Trophoblast cell (in vitro differentiated cells and primary cell): ENCODE measurements around the gene CLCN3.
A peak's percentile ranks its signal among the peaks of the same experiment; 100 is the strongest.

ENCODE experiments used
- DNase-seq, 2 donors: peaks; one replicate each; pipeline ENCODE4 v3.0.0-alpha.2; 2016
- H2AFZ ChIP-seq: 2 replicates; pipeline ENCODE4 v1.6.1; 2013; ENCODE audit warnings: low read length, moderate library complexity, mild to moderate bottlenecking; ENCODE audit not compliant: insufficient read depth, poor library complexity
- H2AK5ac ChIP-seq: 2 replicates; pipeline ENCODE4 v1.6.1; 2013; ENCODE audit warnings: mild to moderate bottlenecking, low read length
- H2BK120ac ChIP-seq: 2 replicates; pipeline ENCODE4 v1.6.1; 2013; ENCODE audit warnings: low read length, mild to moderate bottlenecking, moderate library complexity; ENCODE audit not compliant: insufficient read depth, poor library complexity
- H2BK12ac ChIP-seq: 2 replicates; pipeline ENCODE4 v1.6.1; 2013; ENCODE audit warnings: mild to moderate bottlenecking, low read length, moderate library complexity
- H2BK5ac ChIP-seq: 2 replicates; pipeline ENCODE4 v1.6.1; 2013; ENCODE audit warnings: low read length, low read depth, moderate library complexity, mild to moderate bottlenecking; ENCODE audit not compliant: poor library complexity
- H3K14ac ChIP-seq: 2 replicates; pipeline ENCODE4 v1.6.1; 2013; ENCODE audit warnings: mild to moderate bottlenecking, low read length
- H3K18ac ChIP-seq: 2 replicates; pipeline ENCODE4 v1.6.1; 2013; ENCODE audit warnings: mild to moderate bottlenecking, low read length
- H3K23ac ChIP-seq: 2 replicates; pipeline ENCODE4 v1.6.1; 2013; ENCODE audit warnings: low read length
- H3K27ac ChIP-seq: 2 replicates; pipeline ENCODE4 v1.5.1; 2013; ENCODE audit warnings: low read depth, mild to moderate bottlenecking, inconsistent platforms, low read length, moderate library complexity
- H3K27me3 ChIP-seq: 2 replicates; pipeline ENCODE4 v1.6.1; 2013; ENCODE audit warnings: inconsistent platforms, mild to moderate bottlenecking, low read length, moderate library complexity; ENCODE audit not compliant: insufficient read depth
- H3K36me3 ChIP-seq, 2 experiments: 1 replicate in 1 of 2; 2 replicates in 1 of 2; pipeline ENCODE4 v1.6.1; 2013; ENCODE audit warnings: low read length in 2 of 2, mild to moderate bottlenecking in 2 of 2, moderate library complexity in 1 of 2; ENCODE audit not compliant: insufficient read depth in 2 of 2, control insufficient read depth in 1 of 2
- H3K4ac ChIP-seq: 2 replicates; pipeline ENCODE4 v1.6.1; 2013; ENCODE audit warnings: low read depth, mild to moderate bottlenecking, low read length, moderate library complexity
- H3K4me1 ChIP-seq, 2 experiments: 1 replicate in 1 of 2; 2 replicates in 1 of 2; pipeline ENCODE4 v1.6.1; 2013; ENCODE audit warnings: low read length in 2 of 2, mild to moderate bottlenecking in 2 of 2, moderate library complexity in 1 of 2; ENCODE audit not compliant: insufficient read depth in 2 of 2, control insufficient read depth in 1 of 2
- H3K4me2 ChIP-seq: 2 replicates; pipeline ENCODE4 v1.6.1; 2013; ENCODE audit warnings: inconsistent platforms, mild to moderate bottlenecking, low read length, moderate library complexity
- H3K4me3 ChIP-seq: 2 replicates; pipeline ENCODE4 v1.5.1; 2013; ENCODE audit warnings: mild to moderate bottlenecking, low read depth, low read length, inconsistent platforms
- H3K79me1 ChIP-seq: one replicate; pipeline ENCODE4 v1.6.1; 2013; ENCODE audit warnings: low read length
- H3K79me2 ChIP-seq: 2 replicates; pipeline ENCODE4 v1.6.1; 2013; ENCODE audit warnings: low read length, mild to moderate bottlenecking; ENCODE audit not compliant: control insufficient read depth, insufficient read depth, poor library complexity
- H3K9ac ChIP-seq: 2 replicates; pipeline ENCODE4 v1.6.1; 2013; ENCODE audit warnings: mild to moderate bottlenecking, low read length
- H3K9me3 ChIP-seq: 2 replicates; pipeline ENCODE4 v1.6.1; 2013; ENCODE audit warnings: low read depth, mild to moderate bottlenecking, control low read depth, inconsistent platforms, low read length; ENCODE audit not compliant: insufficient read depth
- H4K12ac ChIP-seq: 2 replicates; pipeline ENCODE4 v1.6.1; 2013; ENCODE audit warnings: low read depth, mild to moderate bottlenecking, low read length, moderate library complexity
- H4K8ac ChIP-seq: 2 replicates; pipeline ENCODE4 v1.6.1; 2013; ENCODE audit warnings: low read depth, mild to moderate bottlenecking, low read length, moderate library complexity
- H4K91ac ChIP-seq: one replicate; pipeline ENCODE4 v1.6.1; 2013; ENCODE audit warnings: low read depth, mild to moderate bottlenecking, low read length, moderate library complexity
- WGBS: extraction: QIAGEN DNeasy Blood & Tissue Kit; methylation state at CpG from one replicate; pipeline ENCODE4 v1.1.7; 2013; ENCODE audit warnings: missing lambda C conversion rate; ENCODE audit not compliant: insufficient read length, insufficient coverage; ENCODE audit errors: extremely low coverage; 5-methylcytosine and 5-hydroxymethylcytosine counted together

The CLCN3 gene

DNA sequence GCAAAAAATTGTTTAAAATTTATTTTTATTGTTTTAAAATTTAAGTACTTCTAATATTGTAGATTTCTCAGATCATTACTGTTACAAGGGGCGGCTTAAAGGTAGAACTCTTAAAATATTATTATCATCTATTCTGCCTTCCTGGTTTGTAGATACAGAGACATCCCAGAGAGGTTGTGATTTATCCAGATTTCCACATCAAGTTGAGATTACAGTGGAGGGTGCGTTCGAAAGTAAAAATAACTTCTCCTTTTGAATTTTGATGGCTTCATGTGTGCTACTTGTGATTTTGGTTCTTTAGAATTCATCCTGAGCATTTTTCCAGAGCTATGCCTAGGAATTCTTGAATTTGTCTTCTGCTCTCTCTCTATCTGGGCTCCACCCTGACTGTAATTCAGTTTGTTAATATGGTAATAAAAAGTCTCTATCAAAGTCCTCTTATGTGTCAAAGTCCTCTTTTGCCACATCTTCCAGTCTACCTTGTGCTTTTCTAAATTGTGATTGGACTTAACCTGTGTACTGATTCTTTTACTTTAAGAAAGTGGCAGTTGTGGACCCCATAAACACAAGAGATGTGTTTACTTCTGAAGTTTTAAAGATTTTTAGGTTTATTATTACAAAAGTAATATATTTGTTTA lies 37.2 kb downstream of the CLCN3 start:
- H3K4me1 ChIP-seq = no peaks in the 10 kb centered on the region
- no peaks in the 10 kb centered on the region for H3K27me3 ChIP-seq
- H4K8ac ChIP-seq = no peak overlapping the region
- no peak overlapping the region for H2BK5ac ChIP-seq
- H3K27ac ChIP-seq = no peak overlapping the region
- H2AFZ ChIP-seq = no peak overlapping the region
- H3K4me2 ChIP-seq = no peak overlapping the region
- no peaks in the 10 kb centered on the region for H3K9me3 ChIP-seq
- H2BK120ac ChIP-seq = no peak overlapping the region
- H3K36me3 ChIP-seq = peaks cover 0 to 4% of the 10 kb centered on the region in 2 experiments
- DNase-seq = no peak
- H4K91ac ChIP-seq = no peak overlapping the region
- no peak overlapping the region for H2AK5ac ChIP-seq
- H2BK12ac ChIP-seq = no peak overlapping the region
- WGBS = no CpG with 5 or more reads among the region's 3 CpGs
- no peak overlapping the region for H3K4ac ChIP-seq
- no peak overlapping the region for H3K9ac ChIP-seq
- no peak overlapping the region for H3K23ac ChIP-seq
- H3K79me1 ChIP-seq = peaks cover 3% of the 10 kb centered on the region
- H3K14ac ChIP-seq = no peak overlapping the region
- H3K79me2 ChIP-seq = no peaks in the 10 kb centered on the region
- no peak overlapping the region for H3K4me3 ChIP-seq
- no peak overlapping the region for H4K12ac ChIP-seq
- no peak overlapping the region for H3K18ac ChIP-seq

DNA sequence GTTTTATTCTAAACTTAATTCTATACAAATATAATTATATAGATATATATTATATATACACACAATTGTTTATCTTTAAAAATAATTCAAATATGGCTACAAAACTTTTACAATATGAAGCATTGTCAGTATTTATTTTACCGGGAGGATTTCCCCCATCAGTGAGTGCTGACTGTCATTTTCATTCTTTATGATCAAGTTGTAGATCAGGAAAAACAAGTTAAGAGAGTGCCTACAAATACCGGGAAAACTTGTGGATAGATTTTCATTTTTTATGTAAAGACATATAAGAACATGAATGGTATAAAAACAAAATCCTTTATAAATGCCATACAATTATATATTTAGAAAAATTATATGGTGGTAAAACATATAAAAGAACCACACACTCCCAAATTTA lies 37.8 kb downstream of the CLCN3 start:
- WGBS = no CpG with 5 or more reads among the region's 2 CpGs
- H3K9me3 ChIP-seq = no peaks in the 10 kb centered on the region

DNA sequence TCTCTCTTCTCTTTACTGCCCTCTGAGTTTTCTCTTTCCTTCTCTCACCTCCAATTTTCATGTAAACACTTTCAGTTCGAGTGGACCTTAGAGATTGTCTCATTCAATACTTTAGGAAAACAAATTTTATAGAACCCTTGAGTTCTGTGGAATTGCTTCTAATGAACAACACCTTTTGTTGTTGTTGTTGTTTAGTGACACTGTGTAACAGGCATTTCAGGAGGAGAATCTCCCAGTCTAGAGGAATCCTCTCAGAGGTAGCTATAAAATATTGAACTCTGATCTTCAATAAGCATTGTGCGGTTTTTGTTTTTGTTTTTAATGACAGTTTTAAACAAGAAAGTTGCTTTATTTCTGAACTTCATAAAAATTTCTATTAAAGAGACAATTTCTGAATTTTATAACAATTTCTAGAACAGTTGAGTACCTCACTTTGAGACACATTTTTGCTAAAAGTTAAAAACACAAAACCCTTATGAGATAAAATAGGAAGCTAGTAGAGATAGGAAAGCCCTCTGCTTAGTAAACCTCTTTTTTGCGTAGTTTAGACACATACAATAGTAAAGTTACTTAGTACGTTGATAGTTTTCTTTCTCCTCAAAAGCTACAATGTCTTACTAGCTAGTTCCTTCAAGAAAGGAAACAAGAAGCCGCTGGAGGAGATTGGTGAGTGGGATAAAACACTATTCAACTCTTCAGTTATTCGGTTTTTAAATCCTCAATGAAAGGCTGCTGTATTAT lies 38.8 kb downstream of the CLCN3 start:
- Histone ChIP-seq H3K4ac (no peak overlapping the region), H2AFZ (no peak overlapping the region), H3K4me2 (no peak overlapping the region), H4K8ac (no peak overlapping the region), H3K18ac (no peak overlapping the region), H2BK120ac (no peak overlapping the region), H3K23ac (no peak overlapping the region), H3K79me1 (peaks cover 3% of the 10 kb centered on the region), H3K27ac (peak overlapping the region; percentile 56), H3K4me3 (no peak overlapping the region), H3K4me1 (no peaks in the 10 kb centered on the region), H3K9ac (no peak overlapping the region), H3K9me3 (no peaks in the 10 kb centered on the region), H3K14ac (no peak overlapping the region), H3K79me2 (no peaks in the 10 kb centered on the region), H3K36me3 (peaks cover 0 to 2% of the 10 kb centered on the region in 2 experiments), H2AK5ac (no peak overlapping the region), H4K12ac (no peak overlapping the region), H2BK5ac (no peak overlapping the region), H4K91ac (no peak overlapping the region), H3K27me3 (no peaks in the 10 kb centered on the region), H2BK12ac (no peak overlapping the region)
- no CpG with 5 or more reads among the region's 6 CpGs for WGBS
- DNase-seq = peak in 1 of 2 donors; percentile 24

More for the DNA sequence above, 37.8 kb downstream of the CLCN3 start:
- H3K4me2 ChIP-seq = no peak overlapping the region
- H2AFZ ChIP-seq = no peak overlapping the region
- H3K23ac ChIP-seq = no peak overlapping the region
- H3K79me2 ChIP-seq = no peaks in the 10 kb centered on the region
- no peak overlapping the region for H4K12ac ChIP-seq
- no peak overlapping the region for H2BK12ac ChIP-seq
- H3K4me3 ChIP-seq = no peak overlapping the region
- no peak overlapping the region for H4K8ac ChIP-seq
- H3K14ac ChIP-seq = no peak overlapping the region
- H3K27ac ChIP-seq = no peak overlapping the region
- H2AK5ac ChIP-seq = no peak overlapping the region
- no peak overlapping the region for H4K91ac ChIP-seq
- peaks cover 3% of the 10 kb centered on the region for H3K79me1 ChIP-seq
- no peak overlapping the region for H3K4ac ChIP-seq
- no peak overlapping the region for H3K9ac ChIP-seq
- no peak overlapping the region for H3K18ac ChIP-seq
- H3K4me1 ChIP-seq = no peaks in the 10 kb centered on the region
- no peak overlapping the region for H2BK5ac ChIP-seq
- peak in 1 of 2 donors; percentile 80 for DNase-seq
- H2BK120ac ChIP-seq = no peak overlapping the region
- peaks cover 0 to 4% of the 10 kb centered on the region in 2 experiments for H3K36me3 ChIP-seq
- H3K27me3 ChIP-seq = no peaks in the 10 kb centered on the region

DNA sequence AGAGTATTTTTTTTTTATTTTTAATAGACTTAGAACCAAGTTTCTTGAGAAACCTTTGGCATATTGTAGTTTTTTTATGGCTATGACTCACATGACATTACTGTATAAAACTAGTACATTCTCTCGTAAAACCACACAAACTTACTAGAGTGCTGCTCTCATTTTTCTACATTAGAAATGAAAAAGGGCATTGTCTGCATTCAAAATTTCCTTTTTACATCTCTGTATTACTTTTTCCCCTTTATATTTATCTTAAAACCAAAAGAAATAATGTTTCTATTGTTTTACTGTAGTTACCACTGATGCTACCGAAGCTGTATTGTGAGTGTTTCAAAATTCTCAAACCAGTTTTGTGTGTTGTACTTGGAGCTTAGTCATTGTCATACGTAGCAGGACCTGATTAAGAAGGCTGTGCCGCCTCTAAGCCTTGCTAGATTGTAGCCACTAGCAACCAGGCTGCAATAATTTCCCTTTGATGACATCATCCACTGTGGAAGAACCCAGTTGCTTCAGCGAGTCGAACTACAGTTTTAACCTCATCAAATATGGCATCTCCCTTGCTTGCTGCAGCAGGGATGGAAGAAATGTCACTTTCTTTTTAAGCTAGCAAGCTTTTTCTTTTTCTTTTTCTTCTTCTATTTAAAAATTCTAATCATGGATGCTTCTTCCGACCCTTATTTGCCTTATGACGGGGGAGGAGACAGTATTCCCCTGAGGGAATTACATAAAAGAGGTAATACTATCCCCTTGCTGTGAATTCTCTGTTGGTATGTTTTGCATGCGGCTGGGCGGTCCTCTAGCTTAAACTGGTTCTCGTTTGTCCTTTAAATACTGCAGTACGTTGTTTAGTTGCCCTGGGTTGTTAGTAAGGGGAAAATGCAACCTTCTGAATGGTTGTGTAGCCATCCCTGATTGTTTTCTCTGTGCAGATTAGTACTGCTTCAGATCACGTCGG lies 39.6 kb downstream of the CLCN3 start:
- WGBS = no CpG with 5 or more reads among the region's 14 CpGs
- H3K9ac ChIP-seq = no peak overlapping the region
- DNase-seq = peak; percentile 97 to 100
- H3K4me1 ChIP-seq = no peaks in the 10 kb centered on the region
- H2AFZ ChIP-seq = no peak overlapping the region
- H4K8ac ChIP-seq = no peak overlapping the region
- no peak overlapping the region for H2BK12ac ChIP-seq
- H3K4ac ChIP-seq = no peak overlapping the region
- no peak overlapping the region for H4K91ac ChIP-seq
- peaks cover 3% of the 10 kb centered on the region for H3K79me1 ChIP-seq
- peak overlapping the region; percentile 71 for H3K4me2 ChIP-seq
- H3K27me3 ChIP-seq = no peaks in the 10 kb centered on the region
- H3K4me3 ChIP-seq = no peak overlapping the region
- no peak overlapping the region for H4K12ac ChIP-seq
- peaks cover 0 to 2% of the 10 kb centered on the region in 2 experiments for H3K36me3 ChIP-seq
- H3K27ac ChIP-seq = peak overlapping the region; percentile 84
- no peak overlapping the region for H3K18ac ChIP-seq
- no peak overlapping the region for H3K14ac ChIP-seq
- no peak overlapping the region for H2BK5ac ChIP-seq
- H2BK120ac ChIP-seq = no peak overlapping the region
- H3K23ac ChIP-seq = no peak overlapping the region
- H2AK5ac ChIP-seq = no peak overlapping the region
- H3K9me3 ChIP-seq = no peaks in the 10 kb centered on the region
- H3K79me2 ChIP-seq = no peaks in the 10 kb centered on the region
